SK-N-SH (cell line): Measurements from ENCODE around the gene CRB2. TPM values are rescaled to one million over a fixed set of nuclear protein-coding genes. Genes with fewer than 3 reads are reported as not detected.

Experiments
- CTCF ChIA-PET: fragments of 300-600, 350-600 bp; formaldehyde crosslinking; extraction: SDS; loops from one replicate; lab custom pipeline; 2021; lab: Yijun Ruan, JAX
- POLR2A ChIA-PET: fragments of 350-600 bp; sonication (Branson Sonifier 250); formaldehyde crosslinking; extraction: SDS; loops from one replicate; lab custom pipeline; 2020; ENCODE audit warnings: antibody characterized with exemption, inconsistent platforms; lab: Yijun Ruan, JAX
- DNase-seq: peaks from one replicate; pipeline ENCODE4 v3.0.0; 2012
- H2AFZ ChIP-seq: fragments of 200-600 bp; sonication (generic); 2 replicates; pipeline ENCODE4 v1.8.1; 2016; ENCODE audit warnings: antibody characterized with exemption, mild to moderate bottlenecking, low read depth
- H3F3A ChIP-seq: fragments of 200-600 bp; sonication (generic); replicated peaks from 2 replicates; pipeline ENCODE3; 2016; ENCODE audit warnings: antibody characterized with exemption, mild to moderate bottlenecking; ENCODE audit not compliant: insufficient read depth
- H3K27ac ChIP-seq, 2 experiments: fragments of 200-500 bp in 1 of 2; fragments of 200-600 bp in 1 of 2; sonication (Bioruptor generic) in 1 of 2; sonication (generic), shearing (Covaris generic) in 1 of 2; 2 replicates each; pipeline versions ENCODE4 v1.5.1 to v1.6.1; 2014 to 2016; ENCODE audit warnings: low read depth in 2 of 2, inconsistent platforms in 1 of 2, low read length in 1 of 2, mild to moderate bottlenecking in 1 of 2, mixed read lengths in 1 of 2
- H3K27me3 ChIP-seq: fragments of 200-600 bp; sonication (generic), shearing (Covaris generic); 2 replicates; pipeline ENCODE4 v1.6.1; 2016; ENCODE audit warnings: mixed run types; ENCODE audit not compliant: insufficient read depth
- H3K36me3 ChIP-seq, 2 experiments: fragments of 200-500 bp in 1 of 2; fragments of 200-600 bp in 1 of 2; sonication (Bioruptor generic) in 1 of 2; sonication (generic) in 1 of 2; replicated peaks in 1 of 2; 2 replicates each; pipeline versions ENCODE3 to v1.5.1; 2014 to 2016; ENCODE audit warnings: low read length in 1 of 2, mild to moderate bottlenecking in 1 of 2; ENCODE audit not compliant: insufficient read depth in 2 of 2, control insufficient read depth in 1 of 2
- H3K4me1 ChIP-seq, 2 experiments: fragments of 200-500 bp in 1 of 2; fragments of 200-600 bp in 1 of 2; sonication (Bioruptor generic) in 1 of 2; sonication (generic), shearing (Covaris generic) in 1 of 2; 2 replicates each; pipeline versions ENCODE4 v1.5.1 to v1.6.1; 2014 to 2016; ENCODE audit warnings: low read depth in 1 of 2, low read length in 1 of 2, mixed run types in 1 of 2; ENCODE audit not compliant: insufficient read depth in 2 of 2, control insufficient read depth in 1 of 2
- H3K4me2 ChIP-seq: fragments of 200-600 bp; sonication (generic), shearing (Covaris generic); 2 replicates; pipeline ENCODE4 v1.6.1; 2017; ENCODE audit warnings: mixed run types
- H3K4me3 ChIP-seq, 2 experiments: fragments of 200-500 bp in 1 of 2; fragments of 200-600 bp in 1 of 2; sonication (Bioruptor generic) in 1 of 2; sonication (generic), shearing (Covaris generic) in 1 of 2; 2 replicates each; pipeline versions ENCODE4 v1.5.1 to v1.8.1; 2014 to 2016; ENCODE audit warnings: low read depth in 2 of 2, inconsistent platforms in 1 of 2, low read length in 1 of 2, mild to moderate bottlenecking in 1 of 2, mixed read lengths in 1 of 2, moderate library complexity in 1 of 2
- H3K79me2 ChIP-seq: fragments of 200-600 bp; sonication (generic); 2 replicates; pipeline ENCODE4 v1.8.1; 2017; ENCODE audit warnings: mild to moderate bottlenecking; ENCODE audit not compliant: insufficient read depth
- H3K9ac ChIP-seq: fragments of 200-600 bp; sonication (generic); 2 replicates; pipeline ENCODE4 v1.6.1; 2017; ENCODE audit warnings: mixed run types
- H3K9me2 ChIP-seq: fragments of 200-600 bp; sonication (generic); 2 replicates; pipeline ENCODE4 v1.6.1; 2017; ENCODE audit warnings: mixed run types
- H3K9me3 ChIP-seq: fragments of 200-600 bp; sonication (generic); 2 replicates; pipeline ENCODE4 v1.6.1; 2017; ENCODE audit warnings: mixed run types, mild to moderate bottlenecking, moderate library complexity
- H4K20me1 ChIP-seq: fragments of 200-600 bp; sonication (generic); 2 replicates; pipeline ENCODE4 v1.6.1; 2017; ENCODE audit warnings: mild to moderate bottlenecking, mixed run types; ENCODE audit not compliant: insufficient read depth
- CTCF ChIP-seq: fragments of 200-600 bp; sonication (generic); IDR thresholded peaks from 2 replicates; pipeline ENCODE4 v1.6.1; 2017; ENCODE audit warnings: antibody characterized with exemption, mild to moderate bottlenecking, moderate library complexity
- FOSL2 ChIP-seq: IDR thresholded peaks from 2 replicates; pipeline ENCODE4 v1.4.0; 2012; ENCODE audit warnings: low read depth, mild to moderate bottlenecking, moderate library complexity, borderline replicate concordance
- JUND ChIP-seq: IDR thresholded peaks from 2 replicates; pipeline ENCODE4 v1.4.0; 2012
- MEF2A ChIP-seq: IDR thresholded peaks from 2 replicates; pipeline ENCODE4 v1.4.0; 2012; ENCODE audit warnings: low read depth, borderline replicate concordance
- NRF1 ChIP-seq: IDR thresholded peaks from 2 replicates; pipeline ENCODE4 v1.6.1; 2012; ENCODE audit warnings: low read depth, mild to moderate bottlenecking, low read length
- RAD21 ChIP-seq: IDR thresholded peaks from 2 replicates; pipeline ENCODE4 v1.6.1; 2012; ENCODE audit warnings: mild to moderate bottlenecking, low read length
- RCOR1 ChIP-seq: fragments of 150-350 bp; IDR thresholded peaks from 2 replicates; pipeline ENCODE4 v1.6.1; 2017; ENCODE audit warnings: antibody characterized with exemption, low read length
- RXRA ChIP-seq: IDR thresholded peaks from 2 replicates; pipeline ENCODE4 v1.4.0; 2012; ENCODE audit warnings: low read depth, mild to moderate bottlenecking, borderline replicate concordance
- SIN3A ChIP-seq: IDR thresholded peaks from 2 replicates; pipeline ENCODE4 v1.6.1; 2012; ENCODE audit warnings: low read depth, mild to moderate bottlenecking, low read length, moderate library complexity, borderline replicate concordance
- TEAD4 ChIP-seq: IDR thresholded peaks from 2 replicates; pipeline ENCODE4 v1.4.0; 2012; ENCODE audit warnings: mild to moderate bottlenecking, borderline replicate concordance; ENCODE audit not compliant: insufficient read depth
- YY1 ChIP-seq: IDR thresholded peaks from 2 replicates; pipeline ENCODE4 v1.4.0; 2012; ENCODE audit warnings: low read depth, mild to moderate bottlenecking
- WGBS: methylation state at CpG from one replicate; pipeline ENCODE4 v1.1.6; 2017; ENCODE audit warnings: low lambda C conversion rate; 5-methylcytosine and 5-hydroxymethylcytosine counted together
- polyA plus RNA-seq, 3 experiments: library from polyadenylated mRNA; depleted of rRNA; stranded (reverse); fragments of >200 nt; gene quantifications; 2 replicates each; pipeline ENCODE4 v1.2.3, GENCODE V29; 2012
- TF ChIP-seq, protein P1 (sequence below): IDR thresholded peaks from 2 replicates; pipeline ENCODE4 v1.6.1; 2012; ENCODE audit warnings: mild to moderate bottlenecking, low read depth, low read length, moderate library complexity
- TF ChIP-seq, protein P2 (sequence below): IDR thresholded peaks from 2 replicates; pipeline ENCODE4 v1.4.0; 2012; ENCODE audit warnings: low read depth, borderline replicate concordance
- TF ChIP-seq, protein P3 (sequence below): IDR thresholded peaks from 2 replicates; pipeline ENCODE4; 2012
- TF ChIP-seq, protein P4 (sequence below): fragments of 150-350 bp; IDR thresholded peaks from 2 replicates; pipeline ENCODE4 v1.6.1; 2016; ENCODE audit warnings: mild to moderate bottlenecking, low read depth, low read length

Gene CRB2
- polyA plus RNA-seq, 1 of the 3 experiments (the other 2 are of a cell fraction) = not detected

DNA sequence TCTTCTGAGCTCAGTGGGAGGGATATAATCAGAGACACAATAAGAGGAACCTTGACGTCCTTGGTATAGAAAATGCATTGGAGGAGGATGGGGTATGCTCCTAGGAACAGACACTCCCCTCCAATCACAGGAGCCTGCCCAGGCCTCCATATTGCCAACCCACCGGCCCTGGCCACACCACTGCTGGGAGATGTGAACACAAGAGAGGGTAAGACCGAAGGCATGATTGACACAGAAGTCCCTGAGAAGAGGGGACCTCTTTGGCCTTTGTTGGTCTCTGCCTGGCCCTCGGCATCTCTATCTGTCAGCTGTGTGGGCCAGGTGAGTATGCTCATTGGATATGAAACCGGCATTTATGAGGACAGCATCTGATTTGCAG lies 62.0 kb downstream of the CRB2 start:
- Histone ChIP-seq H3K4me1 (no peaks in the 10 kb centered on the region), H3K36me3 (peaks cover 0 to 12% of the 10 kb centered on the region in 2 experiments), H4K20me1 (no peaks in the 10 kb centered on the region), H3K9ac (no peak overlapping the region), H2AFZ (no peak overlapping the region), H3K27me3 (no peaks in the 10 kb centered on the region), H3K27ac (no peak overlapping the region), H3K4me3 (no peak overlapping the region), H3K9me3 (no peaks in the 10 kb centered on the region), H3K79me2 (no peaks in the 10 kb centered on the region), H3F3A (no peaks in the 10 kb centered on the region), H3K4me2 (no peak overlapping the region), H3K9me2 (no peaks in the 10 kb centered on the region)
- whole genome bisulfite sequencing = 89% methylated on average over 5 of the region's 5 CpGs
- POLR2A ChIA-PET = no interaction called here
- TF ChIP-seq RAD21 (no peak), CTCF (no peak), YY1 (no peak), FOSL2 (no peak), SIN3A (no peak), JUND (no peak), RCOR1 (no peak), MEF2A (no peak), TEAD4 (no peak), NRF1 (no peak), RXRA (no peak)
- TF ChIP-seq, protein P1, sequence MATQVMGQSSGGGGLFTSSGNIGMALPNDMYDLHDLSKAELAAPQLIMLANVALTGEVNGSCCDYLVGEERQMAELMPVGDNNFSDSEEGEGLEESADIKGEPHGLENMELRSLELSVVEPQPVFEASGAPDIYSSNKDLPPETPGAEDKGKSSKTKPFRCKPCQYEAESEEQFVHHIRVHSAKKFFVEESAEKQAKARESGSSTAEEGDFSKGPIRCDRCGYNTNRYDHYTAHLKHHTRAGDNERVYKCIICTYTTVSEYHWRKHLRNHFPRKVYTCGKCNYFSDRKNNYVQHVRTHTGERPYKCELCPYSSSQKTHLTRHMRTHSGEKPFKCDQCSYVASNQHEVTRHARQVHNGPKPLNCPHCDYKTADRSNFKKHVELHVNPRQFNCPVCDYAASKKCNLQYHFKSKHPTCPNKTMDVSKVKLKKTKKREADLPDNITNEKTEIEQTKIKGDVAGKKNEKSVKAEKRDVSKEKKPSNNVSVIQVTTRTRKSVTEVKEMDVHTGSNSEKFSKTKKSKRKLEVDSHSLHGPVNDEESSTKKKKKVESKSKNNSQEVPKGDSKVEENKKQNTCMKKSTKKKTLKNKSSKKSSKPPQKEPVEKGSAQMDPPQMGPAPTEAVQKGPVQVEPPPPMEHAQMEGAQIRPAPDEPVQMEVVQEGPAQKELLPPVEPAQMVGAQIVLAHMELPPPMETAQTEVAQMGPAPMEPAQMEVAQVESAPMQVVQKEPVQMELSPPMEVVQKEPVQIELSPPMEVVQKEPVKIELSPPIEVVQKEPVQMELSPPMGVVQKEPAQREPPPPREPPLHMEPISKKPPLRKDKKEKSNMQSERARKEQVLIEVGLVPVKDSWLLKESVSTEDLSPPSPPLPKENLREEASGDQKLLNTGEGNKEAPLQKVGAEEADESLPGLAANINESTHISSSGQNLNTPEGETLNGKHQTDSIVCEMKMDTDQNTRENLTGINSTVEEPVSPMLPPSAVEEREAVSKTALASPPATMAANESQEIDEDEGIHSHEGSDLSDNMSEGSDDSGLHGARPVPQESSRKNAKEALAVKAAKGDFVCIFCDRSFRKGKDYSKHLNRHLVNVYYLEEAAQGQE = no peak
- TF ChIP-seq, protein P2, sequence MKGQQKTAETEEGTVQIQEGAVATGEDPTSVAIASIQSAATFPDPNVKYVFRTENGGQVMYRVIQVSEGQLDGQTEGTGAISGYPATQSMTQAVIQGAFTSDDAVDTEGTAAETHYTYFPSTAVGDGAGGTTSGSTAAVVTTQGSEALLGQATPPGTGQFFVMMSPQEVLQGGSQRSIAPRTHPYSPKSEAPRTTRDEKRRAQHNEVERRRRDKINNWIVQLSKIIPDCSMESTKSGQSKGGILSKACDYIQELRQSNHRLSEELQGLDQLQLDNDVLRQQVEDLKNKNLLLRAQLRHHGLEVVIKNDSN = no peak
- TF ChIP-seq, protein P3, sequence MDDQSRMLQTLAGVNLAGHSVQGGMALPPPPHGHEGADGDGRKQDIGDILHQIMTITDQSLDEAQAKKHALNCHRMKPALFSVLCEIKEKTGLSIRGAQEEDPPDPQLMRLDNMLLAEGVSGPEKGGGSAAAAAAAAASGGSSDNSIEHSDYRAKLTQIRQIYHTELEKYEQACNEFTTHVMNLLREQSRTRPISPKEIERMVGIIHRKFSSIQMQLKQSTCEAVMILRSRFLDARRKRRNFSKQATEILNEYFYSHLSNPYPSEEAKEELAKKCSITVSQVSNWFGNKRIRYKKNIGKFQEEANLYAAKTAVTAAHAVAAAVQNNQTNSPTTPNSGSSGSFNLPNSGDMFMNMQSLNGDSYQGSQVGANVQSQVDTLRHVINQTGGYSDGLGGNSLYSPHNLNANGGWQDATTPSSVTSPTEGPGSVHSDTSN = no peak
- TF ChIP-seq, protein P4, sequence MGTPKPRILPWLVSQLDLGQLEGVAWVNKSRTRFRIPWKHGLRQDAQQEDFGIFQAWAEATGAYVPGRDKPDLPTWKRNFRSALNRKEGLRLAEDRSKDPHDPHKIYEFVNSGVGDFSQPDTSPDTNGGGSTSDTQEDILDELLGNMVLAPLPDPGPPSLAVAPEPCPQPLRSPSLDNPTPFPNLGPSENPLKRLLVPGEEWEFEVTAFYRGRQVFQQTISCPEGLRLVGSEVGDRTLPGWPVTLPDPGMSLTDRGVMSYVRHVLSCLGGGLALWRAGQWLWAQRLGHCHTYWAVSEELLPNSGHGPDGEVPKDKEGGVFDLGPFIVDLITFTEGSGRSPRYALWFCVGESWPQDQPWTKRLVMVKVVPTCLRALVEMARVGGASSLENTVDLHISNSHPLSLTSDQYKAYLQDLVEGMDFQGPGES = no peak
- CTCF ChIA-PET = no interaction called here
- DNase-seq = no peak
